Subcutaneous abdominal adipose tissue (tissue), 5 donors: Measurements from ENCODE around the gene IER5.
A peak's percentile ranks its signal among the peaks of the same experiment; 100 is the strongest.

ENCODE experiments used
- H3K27ac ChIP-seq: one replicate; pipeline ENCODE4 v1.7.0; 2013; ENCODE audit warnings: low read depth, mild to moderate bottlenecking, inconsistent platforms, low read length, moderate library complexity
- H3K27me3 ChIP-seq, 5 donors: one replicate each; pipeline ENCODE4 v1.7.0; 2013; ENCODE audit warnings: low read length in 5 of 5, inconsistent platforms in 1 of 5; ENCODE audit not compliant: control insufficient read depth in 5 of 5, insufficient read depth in 4 of 5
- H3K36me3 ChIP-seq, 5 donors: one replicate each; pipeline ENCODE4 v1.7.0; 2013; ENCODE audit warnings: low read length in 5 of 5; ENCODE audit not compliant: control insufficient read depth in 5 of 5, insufficient read depth in 5 of 5
- H3K4me1 ChIP-seq, 5 donors: one replicate each; pipeline ENCODE4 v1.7.0; 2013; ENCODE audit warnings: low read length in 5 of 5, mild to moderate bottlenecking in 3 of 5, moderate library complexity in 1 of 5; ENCODE audit not compliant: control insufficient read depth in 5 of 5, insufficient read depth in 5 of 5
- H3K4me3 ChIP-seq, 5 donors: one replicate each; pipeline ENCODE4 v1.7.0; 2013; ENCODE audit warnings: low read length in 5 of 5, low read depth in 1 of 5
- H3K9ac ChIP-seq, 5 donors: one replicate each; pipeline ENCODE4 v1.7.0; 2013; ENCODE audit warnings: low read length in 5 of 5, mild to moderate bottlenecking in 4 of 5, moderate library complexity in 3 of 5
- H3K9me3 ChIP-seq, 5 donors: one replicate each; pipeline ENCODE4 v1.7.0; 2013; ENCODE audit warnings: low read length in 5 of 5; ENCODE audit not compliant: control insufficient read depth in 5 of 5
- donor health status: healthy.
- donor health status: healthy.
- donor health status: healthy.
- donor health status: healthy.
- donor health status: healthy.

The IER5 gene

GRCh38 chr1:181121498-181121897 is 33.0 kb downstream of the IER5 start:
- Histone ChIP-seq H3K9me3 (no peaks in the 10 kb centered on the region), H3K27me3 (no peaks in the 10 kb centered on the region), H3K27ac (no peak overlapping the region), H3K4me1 (peaks cover 0 to 13% (median 7%) of the 10 kb centered on the region in 5 donors), H3K9ac (no peak overlapping the region), H3K36me3 (no peaks in the 10 kb centered on the region), H3K4me3 (no peak overlapping the region)

- no peaks in the 10 kb centered on the region for H3K9me3 ChIP-seq
- no peaks in the 10 kb centered on the region for H3K36me3 ChIP-seq
- no peak overlapping the region for H3K9ac ChIP-seq
- H3K4me3 ChIP-seq = no peak overlapping the region
- peaks cover 0 to 18% (median 12%) of the 10 kb centered on the region in 5 donors for H3K4me1 ChIP-seq
- H3K27ac ChIP-seq = no peak overlapping the region
- no peaks in the 10 kb centered on the region for H3K27me3 ChIP-seq
These were observed 33.7 kb downstream of the IER5 start for GRCh38 chr1:181122222-181122621.

GRCh38 chr1:181123173-181123572 is 34.7 kb downstream of the IER5 start:
- Histone ChIP-seq H3K36me3 (no peaks in the 10 kb centered on the region), H3K9me3 (no peaks in the 10 kb centered on the region), H3K4me3 (no peak overlapping the region), H3K27ac (no peak overlapping the region), H3K4me1 (peaks cover 0 to 26% (median 17%) of the 10 kb centered on the region in 5 donors), H3K27me3 (no peaks in the 10 kb centered on the region), H3K9ac (no peak overlapping the region)

GRCh38 chr1:181124291-181124751 is 35.8 kb downstream of the IER5 start:
- no peaks in the 10 kb centered on the region for H3K27me3 ChIP-seq
- H3K4me3 ChIP-seq = no peak overlapping the region
- no peaks in the 10 kb centered on the region for H3K36me3 ChIP-seq
- H3K9me3 ChIP-seq = no peaks in the 10 kb centered on the region
- H3K4me1 ChIP-seq = peaks cover 2 to 38% (median 29%) of the 10 kb centered on the region in 5 donors
- H3K9ac ChIP-seq = no peak overlapping the region
- no peak overlapping the region for H3K27ac ChIP-seq

- H3K9ac ChIP-seq = no peak overlapping the region
- H3K27ac ChIP-seq = no peak overlapping the region
- no peaks in the 10 kb centered on the region for H3K9me3 ChIP-seq
- no peaks in the 10 kb centered on the region for H3K27me3 ChIP-seq
- H3K4me1 ChIP-seq = peaks cover 3 to 48% (median 39%) of the 10 kb centered on the region in 5 donors
- no peak overlapping the region for H3K4me3 ChIP-seq
- H3K36me3 ChIP-seq = no peaks in the 10 kb centered on the region
These were observed 37.8 kb downstream of the IER5 start for GRCh38 chr1:181126289-181126688.

- Histone ChIP-seq H3K4me3 (no peak overlapping the region), H3K27me3 (no peaks in the 10 kb centered on the region), H3K36me3 (no peaks in the 10 kb centered on the region), H3K27ac (no peak overlapping the region), H3K9ac (no peak overlapping the region), H3K4me1 (peaks cover 3 to 47% (median 37%) of the 10 kb centered on the region in 5 donors), H3K9me3 (no peaks in the 10 kb centered on the region)
These were observed 38.5 kb downstream of the IER5 start for GRCh38 chr1:181126871-181127587.

- Histone ChIP-seq H3K27me3 (no peaks in the 10 kb centered on the region), H3K4me3 (no peak overlapping the region), H3K36me3 (no peaks in the 10 kb centered on the region), H3K4me1 (peaks cover 3 to 41% (median 31%) of the 10 kb centered on the region in 5 donors), H3K9ac (no peak overlapping the region), H3K9me3 (no peaks in the 10 kb centered on the region), H3K27ac (no peak overlapping the region)
These were observed 39.5 kb downstream of the IER5 start for GRCh38 chr1:181127898-181128453.

GRCh38 chr1:181128592-181129497 is 40.3 kb downstream of the IER5 start:
- no peaks in the 10 kb centered on the region for H3K27me3 ChIP-seq
- no peak overlapping the region for H3K9ac ChIP-seq
- no peaks in the 10 kb centered on the region for H3K36me3 ChIP-seq
- H3K4me1 ChIP-seq = peaks cover 3 to 45% (median 31%) of the 10 kb centered on the region in 5 donors
- H3K9me3 ChIP-seq = no peaks in the 10 kb centered on the region
- H3K27ac ChIP-seq = no peak overlapping the region
- peak overlapping the region in 3 of 5 donors; percentile 15 to 45 (median 32) for H3K4me3 ChIP-seq

- H3K4me3 ChIP-seq = no peak overlapping the region
- no peaks in the 10 kb centered on the region for H3K9me3 ChIP-seq
- peaks cover 8 to 51% (median 32%) of the 10 kb centered on the region in 5 donors for H3K4me1 ChIP-seq
- H3K9ac ChIP-seq = no peak overlapping the region
- no peak overlapping the region for H3K27ac ChIP-seq
- no peaks in the 10 kb centered on the region for H3K27me3 ChIP-seq
- H3K36me3 ChIP-seq = no peaks in the 10 kb centered on the region
These were observed 41.5 kb downstream of the IER5 start for GRCh38 chr1:181129771-181130606.
